GM18909 (cell line): Measurements from ENCODE around the gene VAV2.

Experiments
- ATAC-seq: cut with Tn5 transposase; IDR thresholded peaks from one replicate; pipeline ENCODE4 v1.9.1; 2021; ENCODE audit warnings: mild to moderate bottlenecking; ENCODE audit not compliant: unreplicated experiment, poor library complexity

The VAV2 gene

DNA sequence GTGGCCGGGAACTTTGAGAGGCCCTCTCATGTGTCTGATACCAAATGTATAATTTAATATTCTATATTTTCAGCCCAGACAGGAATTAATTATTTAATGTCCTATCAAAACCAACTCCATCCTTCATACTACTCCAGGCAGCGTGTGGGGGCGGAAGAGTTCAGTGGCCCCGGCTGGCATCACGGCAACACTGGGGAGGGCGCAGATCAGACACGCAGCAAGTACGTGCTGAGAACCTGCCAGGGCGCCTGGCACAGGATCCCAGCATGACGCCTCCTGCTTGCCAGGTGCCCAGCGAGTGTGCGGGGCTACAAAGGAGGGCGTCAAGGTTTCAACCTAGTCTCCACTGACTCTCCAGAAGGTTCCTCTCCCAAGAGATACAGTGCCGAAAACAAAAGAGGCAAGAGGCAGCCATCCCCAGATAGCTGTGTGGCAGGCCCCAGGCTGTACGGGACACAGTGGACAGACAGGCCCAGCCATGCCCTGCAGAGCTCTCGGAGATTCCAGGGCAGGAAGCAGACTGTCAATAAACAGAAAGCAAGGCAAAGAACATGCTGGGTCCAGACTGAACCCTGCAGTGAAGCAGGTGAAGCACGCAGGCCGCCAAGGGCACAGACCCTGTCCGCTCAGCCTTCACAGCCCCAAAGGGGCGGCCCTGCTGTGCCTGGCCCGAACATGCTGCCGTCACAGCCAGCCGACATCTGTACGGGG is 110.3 kb downstream of the VAV2 start:
- no peak for ATAC-seq

DNA sequence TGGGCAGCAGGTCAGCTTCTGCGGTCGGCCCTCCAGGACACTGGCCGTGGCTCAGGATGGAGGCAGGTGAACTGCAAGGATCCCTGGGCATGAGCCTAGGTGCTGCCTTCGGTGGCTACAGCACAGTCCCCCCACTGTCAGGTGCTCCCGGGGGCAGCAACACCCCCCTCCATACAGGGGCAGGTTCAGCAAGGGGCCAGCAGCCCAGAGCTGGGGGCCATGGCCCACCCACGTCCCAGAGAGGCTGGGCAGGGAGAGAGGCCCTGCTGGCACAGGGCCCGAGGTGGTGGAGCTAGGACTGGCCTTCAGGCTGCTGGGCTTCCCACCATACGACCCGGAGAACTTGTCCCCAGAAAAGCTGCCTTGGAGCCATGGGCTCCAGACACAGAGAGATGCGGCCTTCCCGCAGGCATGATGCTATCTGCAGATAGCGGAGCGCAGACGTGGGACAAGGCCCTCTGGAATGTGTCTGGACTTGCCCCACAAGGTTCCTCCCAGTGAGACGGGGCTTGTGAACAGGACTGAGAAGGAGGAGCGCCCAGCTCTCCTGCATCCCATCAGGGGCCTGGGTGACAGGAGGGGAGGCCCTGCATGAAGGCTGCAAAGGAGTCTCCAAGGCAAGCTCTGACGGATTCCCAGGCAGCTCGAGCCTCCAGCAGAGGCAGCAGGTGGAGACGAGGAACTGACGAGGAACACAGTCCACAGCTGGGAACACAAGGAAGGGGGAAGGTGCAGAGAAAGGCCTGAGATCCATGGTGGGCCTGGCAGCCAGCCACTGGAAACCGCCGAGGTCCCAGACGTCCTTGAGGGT is 111.1 kb downstream of the VAV2 start:
- no peak for ATAC-seq

DNA sequence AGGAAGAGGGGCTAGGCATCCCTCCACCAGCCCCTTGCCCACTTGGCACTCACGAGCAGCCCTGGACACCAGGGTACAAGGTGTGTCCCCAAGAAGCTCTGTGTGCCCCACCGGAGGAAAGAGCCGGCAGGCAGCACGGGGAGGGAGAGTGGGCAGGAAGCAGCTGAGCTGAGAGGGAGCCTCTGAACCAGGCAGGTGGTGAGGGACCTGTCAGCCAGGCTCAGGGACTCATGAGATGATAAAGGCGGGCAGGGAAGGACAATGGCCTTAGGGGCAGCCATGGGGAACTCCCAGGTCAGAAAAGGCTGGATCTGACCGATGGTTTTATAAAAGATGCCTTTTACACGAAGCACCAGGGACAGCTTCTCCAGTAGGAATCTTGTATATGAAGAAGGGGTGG is 112.0 kb downstream of the VAV2 start:
- no peak for ATAC-seq

DNA sequence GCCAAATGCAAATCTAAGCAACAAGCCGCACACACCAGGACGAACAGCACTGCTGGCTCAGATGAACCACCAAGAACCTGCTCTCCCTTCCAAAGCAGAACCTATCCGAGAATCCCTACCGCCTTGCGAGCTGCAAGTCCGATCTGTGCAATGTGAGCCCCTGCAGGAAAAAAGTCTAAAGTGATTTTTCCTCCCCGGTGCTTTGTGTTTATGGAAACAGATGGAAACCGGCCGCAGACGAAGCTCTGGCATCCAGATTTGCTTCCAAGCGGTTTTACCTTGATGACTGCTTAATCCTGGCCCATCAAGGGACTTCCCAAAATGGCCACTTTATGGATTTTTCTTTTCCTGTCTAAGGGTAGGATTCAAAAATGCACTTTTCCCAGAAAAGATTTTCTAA is 112.5 kb downstream of the VAV2 start:
- ATAC-seq, result no peak

DNA sequence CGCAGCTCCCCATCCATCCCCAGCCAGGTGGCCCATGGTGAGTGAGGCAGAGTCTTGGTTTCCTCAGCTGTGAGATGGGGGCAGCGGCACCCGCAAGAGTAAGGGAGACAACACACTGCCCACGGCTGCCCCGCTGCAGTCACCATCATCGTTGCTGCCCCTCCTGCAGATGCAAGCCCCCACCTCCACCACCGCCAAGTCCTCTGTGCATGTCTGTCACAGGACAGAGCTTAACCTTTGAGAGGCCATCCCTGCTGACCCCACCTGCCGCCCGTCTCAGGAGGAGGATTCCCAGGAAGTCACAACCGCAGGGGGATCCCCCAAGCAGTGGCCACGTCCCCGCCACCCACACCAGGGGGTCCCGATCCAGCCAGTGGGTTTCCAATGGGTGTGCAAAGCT is 113.7 kb downstream of the VAV2 start:
- no peak for ATAC-seq

DNA sequence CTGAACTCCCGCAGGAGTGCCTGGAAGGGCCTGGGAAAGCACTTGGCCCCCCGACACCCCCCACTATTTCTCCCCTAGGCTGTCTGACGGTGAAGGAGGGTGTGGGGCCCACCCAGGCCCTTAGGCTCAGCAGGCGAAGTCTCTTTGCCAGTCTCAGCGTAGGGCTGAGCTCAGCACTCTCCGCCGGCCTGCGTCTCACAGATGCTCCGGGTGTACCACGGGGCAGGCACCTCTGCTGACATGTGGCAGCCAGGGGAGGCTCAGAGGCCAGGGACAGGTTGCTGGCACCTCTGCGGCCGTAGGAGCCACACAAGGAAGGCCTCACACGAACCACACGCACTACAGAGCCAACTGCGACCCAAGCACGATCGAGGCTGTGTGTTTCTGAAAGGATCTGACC is 114.2 kb downstream of the VAV2 start:
- ATAC-seq, result no peak

DNA sequence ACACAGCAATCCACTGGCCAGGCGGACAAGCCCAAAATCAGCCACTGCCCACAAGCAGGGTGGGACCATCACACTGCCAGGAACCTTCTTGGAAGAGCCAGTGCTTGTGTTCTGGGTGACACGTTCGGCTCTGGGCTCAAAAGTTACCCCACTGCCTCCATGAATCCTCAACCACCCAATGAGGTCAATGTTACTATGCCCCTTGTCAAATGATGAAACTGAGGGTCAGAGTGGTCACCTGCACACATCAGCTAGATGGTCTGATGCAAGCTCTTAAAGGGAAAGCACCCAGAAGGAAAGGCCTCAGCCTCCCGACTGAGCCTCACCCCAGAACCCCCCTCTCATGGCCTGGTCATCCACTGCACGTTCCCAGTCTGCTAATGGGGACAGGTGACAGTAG is 114.8 kb downstream of the VAV2 start:
- no peak for ATAC-seq

DNA sequence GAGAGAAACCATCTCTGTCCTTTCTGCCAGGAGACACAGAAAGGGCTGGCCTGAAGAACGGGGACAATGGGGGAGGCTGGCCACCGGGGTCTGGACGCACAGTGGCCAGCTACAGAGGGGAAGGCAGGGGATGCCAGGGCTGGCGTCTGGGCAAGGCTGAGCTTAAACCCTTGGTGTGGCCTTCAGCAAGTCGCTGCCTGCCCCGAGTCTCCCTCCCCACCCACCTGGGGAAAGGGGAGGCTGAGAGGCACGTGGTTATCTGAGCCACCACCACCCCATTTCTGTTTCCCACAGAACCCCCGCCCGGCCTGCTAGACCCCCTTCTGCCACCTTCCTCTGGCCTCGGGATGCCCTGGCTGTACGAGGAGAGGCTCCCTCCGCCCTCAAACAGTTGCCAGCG is 115.3 kb downstream of the VAV2 start:
- ATAC-seq, result no peak

DNA sequence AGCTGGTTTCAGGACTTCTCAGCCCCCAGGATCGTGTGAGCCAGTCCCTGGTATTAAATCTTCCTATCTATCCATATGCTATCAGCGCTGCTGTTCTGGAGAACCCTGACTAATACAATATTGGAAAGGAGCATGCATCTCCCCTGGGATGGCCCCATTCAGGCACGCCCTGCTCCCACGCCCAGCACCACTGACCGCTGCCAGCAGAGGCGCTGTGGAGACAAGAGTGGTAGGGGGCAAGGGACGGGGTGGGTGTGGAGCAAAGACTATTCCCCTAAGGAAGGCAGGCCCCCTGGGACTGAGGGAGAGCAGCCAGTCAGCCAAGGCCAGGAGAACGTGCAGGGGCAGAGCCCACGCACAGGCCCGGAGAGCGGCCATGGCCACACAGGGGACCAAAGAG is 116.0 kb downstream of the VAV2 start:
- no peak for ATAC-seq

DNA sequence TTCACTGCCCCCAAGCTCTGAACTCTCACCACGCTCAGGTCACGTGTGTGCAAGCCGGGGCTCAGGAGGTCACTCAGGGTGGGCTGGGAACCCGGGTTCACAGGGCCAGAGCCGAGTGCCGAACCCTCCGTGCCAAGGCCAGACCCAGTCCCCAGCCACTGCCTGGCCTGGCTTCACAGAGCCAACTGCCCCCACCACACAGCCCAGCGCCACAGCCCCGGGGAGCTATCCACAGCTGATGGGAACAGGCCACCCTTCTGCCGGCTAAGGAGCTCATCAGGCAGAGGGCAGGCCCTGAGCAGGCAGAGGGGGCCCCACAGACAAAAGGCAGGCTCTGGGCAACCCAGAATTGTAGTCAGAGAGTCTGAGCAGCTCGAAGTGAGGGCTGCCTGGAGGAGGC is 117.0 kb downstream of the VAV2 start:
- ATAC-seq, result no peak

DNA sequence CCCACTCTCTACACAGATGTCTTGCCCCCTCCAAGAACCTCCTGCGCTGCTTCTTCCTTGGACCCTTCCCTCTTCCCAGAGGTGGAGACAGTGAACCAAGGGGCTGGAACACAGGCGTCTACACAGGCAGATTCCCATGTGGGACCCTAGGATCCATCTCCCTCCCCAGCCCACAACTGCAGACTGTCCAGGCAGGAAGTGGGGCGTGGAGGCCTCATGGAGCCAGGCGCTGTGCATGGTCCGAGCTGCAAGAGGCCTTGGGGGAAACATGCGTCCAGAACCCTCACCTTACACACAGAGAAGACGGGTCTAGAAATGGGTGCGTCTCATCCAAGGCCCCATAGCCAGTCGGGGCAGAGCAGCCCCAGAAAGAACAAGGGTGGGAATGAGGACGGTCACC is 117.5 kb downstream of the VAV2 start:
- no peak for ATAC-seq

DNA sequence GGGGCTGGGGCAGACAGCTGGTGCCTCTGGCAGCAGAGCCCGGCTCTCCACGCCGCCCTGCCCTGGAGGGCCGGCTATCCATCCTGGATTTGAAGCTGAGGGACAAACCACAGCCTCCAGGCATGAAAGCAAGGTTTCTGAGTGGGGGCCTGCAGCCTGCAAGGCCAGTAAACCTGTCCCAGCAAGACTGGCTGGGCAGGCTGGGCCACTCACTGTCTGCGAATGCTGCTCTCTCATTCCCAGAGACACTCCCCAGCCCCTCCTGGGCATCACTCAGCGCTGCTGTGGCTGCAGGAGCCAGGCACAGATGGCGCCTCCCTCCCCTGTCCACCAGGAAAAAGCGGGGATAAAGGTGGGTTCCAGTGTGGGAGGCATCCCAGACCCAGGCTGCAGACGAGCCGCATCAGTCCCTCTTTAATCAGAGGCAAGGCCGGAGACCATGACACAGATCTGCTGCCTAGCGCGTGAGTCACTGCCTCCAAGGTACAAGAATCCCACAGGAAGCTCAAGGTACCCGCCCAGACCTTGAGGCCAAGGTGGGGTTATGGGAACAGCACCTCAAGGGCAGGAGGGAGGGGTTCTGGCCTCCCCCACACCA is 118.0 kb downstream of the VAV2 start:
- ATAC-seq, result no peak

DNA sequence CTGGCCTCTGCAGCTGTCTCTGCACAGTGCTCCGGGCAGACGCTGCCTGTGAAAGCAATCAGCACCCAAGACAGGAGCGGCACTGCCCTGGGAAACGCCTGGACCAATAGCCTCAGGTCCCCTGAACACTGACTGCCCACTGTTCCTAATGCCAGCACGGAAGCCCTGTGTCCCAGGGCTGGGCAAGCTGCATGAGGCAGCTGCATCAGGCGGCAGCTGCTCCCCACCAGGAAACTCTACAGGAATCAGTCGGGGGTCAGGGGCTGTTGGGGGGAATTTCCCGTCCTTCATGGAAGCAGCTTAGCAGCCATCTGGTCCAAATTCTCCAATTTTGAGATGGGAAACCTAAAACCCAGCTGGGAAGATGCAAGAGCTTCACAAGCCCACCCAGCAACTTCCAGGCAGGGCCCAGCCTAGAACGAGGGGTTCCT is 118.6 kb downstream of the VAV2 start:
- ATAC-seq, result no peak

DNA sequence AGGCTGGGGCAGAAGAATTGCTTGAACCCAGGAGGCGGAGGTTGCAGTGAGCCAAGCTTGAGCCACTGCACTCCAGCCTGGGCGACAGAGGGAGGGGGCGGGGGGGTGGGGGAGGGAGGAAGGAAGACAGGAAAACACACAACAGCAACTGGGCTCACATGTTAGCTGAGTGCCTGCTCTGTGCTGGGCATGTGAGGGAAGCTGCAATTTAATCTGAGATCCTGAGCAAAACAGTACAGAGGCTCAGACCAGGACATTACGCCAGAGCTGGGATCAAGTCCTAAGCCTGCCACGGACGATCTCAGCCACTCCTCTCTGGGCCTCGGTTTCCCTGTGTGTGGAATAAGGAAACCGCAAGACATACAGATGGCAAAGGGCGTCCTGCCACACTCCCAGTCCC is 119.1 kb downstream of the VAV2 start:
- ATAC-seq, result no peak

DNA sequence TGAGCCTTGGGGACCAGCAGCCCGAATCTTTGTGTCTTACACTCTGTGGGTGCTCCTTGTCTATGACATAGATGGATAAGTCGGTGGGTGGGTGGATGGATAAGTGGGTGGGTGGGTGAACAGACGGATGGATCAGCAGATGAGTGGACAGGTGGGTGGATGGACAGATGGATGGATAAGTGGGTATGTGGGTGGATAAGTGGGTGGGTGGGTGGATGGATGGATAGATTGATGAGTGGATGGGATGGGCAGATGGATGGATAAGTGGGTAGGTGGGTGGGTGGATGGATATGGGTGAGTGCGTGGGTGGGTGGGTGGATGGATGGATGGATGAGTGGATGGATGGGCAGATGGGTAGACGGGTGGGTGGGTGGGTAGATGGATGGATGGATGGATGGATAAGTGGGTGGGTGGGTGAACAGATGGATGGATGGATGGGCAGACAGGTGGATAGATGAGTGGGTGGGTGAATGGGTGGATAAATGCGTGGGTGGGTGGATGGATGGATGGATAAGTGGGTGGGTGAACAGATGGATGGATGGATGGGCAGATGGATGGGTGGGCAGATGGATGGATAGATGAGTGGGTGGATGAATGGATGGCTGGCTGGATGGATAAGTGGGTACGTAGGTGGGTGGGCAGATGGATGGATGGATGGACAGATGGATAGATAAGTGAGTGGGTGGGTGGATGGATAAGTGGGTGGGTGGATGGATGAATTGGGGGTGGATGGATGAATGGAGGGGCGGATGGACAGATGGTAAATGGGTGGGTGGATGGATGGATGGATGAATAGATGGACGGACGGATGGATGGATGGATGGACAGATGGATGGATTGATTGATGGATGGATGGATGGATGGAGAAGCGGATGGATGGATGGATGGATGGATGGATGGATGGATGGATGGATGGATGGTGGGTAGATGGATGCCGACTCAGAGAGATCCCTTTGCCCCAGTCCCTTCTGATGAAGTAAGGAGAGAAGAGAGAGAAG is 121.2 kb downstream of the VAV2 start:
- no peak for ATAC-seq

DNA sequence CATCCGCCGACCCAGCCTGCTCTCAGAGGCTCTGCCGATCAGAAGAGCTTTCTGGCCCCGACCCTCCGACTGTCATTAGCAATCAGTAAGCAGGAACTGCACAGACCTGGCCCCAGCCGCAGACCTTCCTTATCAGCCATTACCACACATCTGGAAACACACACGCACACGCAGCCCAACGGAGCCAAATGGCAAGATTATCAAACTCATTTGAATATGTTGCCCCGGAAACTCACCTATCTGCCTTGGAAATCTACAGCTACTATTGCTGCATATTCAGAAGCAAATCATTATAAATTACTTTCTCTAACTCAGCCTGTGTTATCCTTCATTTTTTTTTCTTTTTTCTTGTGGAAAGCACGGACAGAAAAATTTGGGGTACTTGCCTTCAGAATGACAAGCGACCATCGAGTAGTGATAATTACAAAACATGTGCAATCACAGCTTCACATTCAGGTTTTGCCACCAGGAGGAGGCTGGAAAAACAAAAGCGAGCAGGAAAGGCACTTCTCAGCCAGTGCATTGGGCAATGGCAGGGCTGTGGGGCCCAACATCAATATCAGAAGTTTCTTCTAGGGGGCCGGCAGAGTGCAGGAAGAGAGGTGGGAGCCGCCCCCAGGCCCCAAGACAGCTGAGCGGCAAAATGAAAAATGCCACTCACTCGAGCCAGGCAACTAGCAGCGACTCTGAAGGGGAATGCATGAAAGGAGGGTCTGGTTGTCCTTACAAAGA is 122.3 kb downstream of the VAV2 start:
- ATAC-seq, result no peak

DNA sequence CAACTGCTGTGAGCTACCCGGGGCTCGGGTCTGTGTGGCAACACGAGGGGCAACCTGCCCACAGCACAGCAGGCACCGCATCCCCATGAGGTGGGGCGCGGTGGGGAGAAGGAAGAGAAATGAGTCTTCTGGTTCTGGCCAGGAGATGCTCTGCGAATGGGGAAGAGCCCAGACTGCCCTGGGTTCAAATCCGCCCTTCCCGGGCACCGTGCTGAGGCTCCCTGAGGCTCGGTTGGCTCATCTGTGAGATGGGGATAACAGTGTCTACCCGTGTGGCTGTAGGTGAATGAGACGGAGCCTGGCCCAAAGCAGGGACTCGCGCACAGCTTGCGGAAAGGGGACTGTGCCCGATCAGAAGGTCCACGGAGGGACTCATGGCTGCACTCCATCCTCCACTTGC is 123.9 kb downstream of the VAV2 start:
- ATAC-seq, result no peak

DNA sequence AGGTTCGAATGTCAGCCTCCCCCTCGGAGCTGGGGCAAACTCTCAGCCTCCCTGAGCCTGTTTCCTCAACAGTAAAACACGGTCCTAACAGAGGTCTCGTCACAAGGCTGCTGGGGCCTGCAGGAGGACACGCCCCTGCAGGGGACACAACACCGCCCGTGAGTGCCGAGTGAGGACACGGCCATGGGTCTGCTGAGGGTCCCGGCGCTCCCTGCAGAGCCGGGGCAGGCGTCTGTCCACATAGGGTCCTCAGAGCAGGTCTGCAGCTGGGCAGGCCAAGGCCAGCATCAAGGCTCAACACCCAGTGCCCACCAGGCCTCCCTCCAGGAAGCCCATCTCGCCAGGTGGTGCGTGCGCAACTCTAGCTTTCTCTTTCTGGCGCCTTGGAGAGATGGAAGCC is 125.2 kb downstream of the VAV2 start:
- no peak for ATAC-seq

DNA sequence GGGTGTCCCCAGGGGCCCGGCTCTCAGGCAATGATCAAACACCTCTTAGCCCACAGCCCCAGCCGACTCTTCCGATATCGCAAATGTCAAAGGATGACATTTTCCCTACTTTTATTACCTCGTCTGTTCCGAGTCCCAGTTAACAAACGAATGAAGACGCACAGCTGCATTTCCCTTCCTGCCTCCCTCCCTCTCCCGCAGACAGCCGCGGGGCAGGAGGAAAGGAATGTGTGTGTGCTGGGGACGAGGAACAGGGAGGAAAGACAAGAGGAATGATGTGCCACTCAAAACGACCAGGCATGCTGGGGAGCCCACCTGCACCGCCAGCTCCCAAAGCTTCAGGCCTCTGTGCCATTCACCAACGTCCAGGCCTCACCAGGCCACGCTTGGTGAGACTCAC is 128.1 kb downstream of the VAV2 start:
- ATAC-seq, result no peak

DNA sequence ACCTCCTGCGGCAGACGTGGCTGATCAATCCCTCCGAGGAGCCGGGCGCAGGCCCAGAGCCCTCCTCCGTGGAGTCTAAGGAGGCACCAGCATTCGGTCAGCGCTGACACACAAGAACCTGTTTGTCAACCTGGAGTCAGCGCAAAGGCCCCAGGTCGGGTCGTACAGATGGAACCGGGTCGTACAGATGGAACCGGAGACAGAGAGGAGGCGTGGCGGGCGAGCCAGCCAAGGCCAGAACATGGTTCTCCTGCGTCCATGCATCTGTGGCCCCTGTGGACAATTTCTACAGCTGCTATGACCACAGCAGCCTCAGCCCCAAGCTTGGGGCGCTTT is 128.9 kb downstream of the VAV2 start:
- ATAC-seq, result no peak
